Body of pancreas (tissue), 4 donors: ENCODE data around the gene GLTP. TPM values are rescaled to one million over a fixed set of nuclear protein-coding genes. Genes with fewer than 3 reads are reported as not detected.

ENCODE experiments used
- ATAC-seq: fragments of 150-250 bp; one replicate; pipeline ENCODE4 v1.9.1; 2016
- DNase-seq, 4 donors: peaks; one replicate each; pipeline ENCODE4 v3.0.0-alpha.2; 2019
- H3K27ac ChIP-seq, 4 donors: fragments of 200-600 bp; sonication (generic); 1 replicate in 3 of 4; 2 replicates in 1 of 4; pipeline versions ENCODE4 v1.5.1 to v1.6.1; 2016 to 2019; ENCODE audit warnings: mild to moderate bottlenecking in 1 of 4, mixed read lengths in 1 of 4, moderate library complexity in 1 of 4
- H3K27me3 ChIP-seq, 2 donors: fragments of 200-600 bp; sonication (generic); one replicate each; pipeline ENCODE4 v1.6.0; 2016; ENCODE audit warnings: mild to moderate bottlenecking in 1 of 2
- H3K36me3 ChIP-seq, 2 donors: fragments of 200-600 bp; sonication (generic); replicated peaks in 1 of 2; 2 replicates each; pipeline ENCODE4 v1.5.1; 2016; ENCODE audit warnings: low read depth in 2 of 2; ENCODE audit not compliant: insufficient read depth in 1 of 2
- H3K4me1 ChIP-seq: fragments of 200-600 bp; sonication (generic); one replicate; pipeline ENCODE4 v1.6.0; 2016
- H3K4me3 ChIP-seq, 2 donors: fragments of 200-600 bp; sonication (generic); 1 replicate in 1 of 2; 2 replicates in 1 of 2; pipeline ENCODE4 v1.5.1; 2016 to 2019
- H3K9me3 ChIP-seq, 3 donors: fragments of 200-600 bp; sonication (generic); 1 replicate in 2 of 3; 2 replicates in 1 of 3; pipeline ENCODE4 v1.5.1; 2016
- CTCF ChIP-seq, 7 experiments: fragments of 450-650 bp in 4 of 7; fragments of 200-600 bp in 3 of 7; sonication (generic) in 3 of 7; IDR thresholded peaks; one replicate each; pipeline ENCODE4 v1.5.1; 2016 to 2019; ENCODE audit warnings: antibody characterized with exemption in 7 of 7
- POLR2A ChIP-seq, 3 donors: fragments of 450-650 bp; IDR thresholded peaks; one replicate each; pipeline ENCODE4 v1.6.1; 2016; ENCODE audit warnings: antibody characterized with exemption in 3 of 3, mild to moderate bottlenecking in 2 of 3
- WGBS, 2 donors: methylation state at CpG; one replicate each; pipeline ENCODE4 v1.1.5; 2017; 5-methylcytosine and 5-hydroxymethylcytosine counted together
- intact Hi-C: fragments of 100-400 bp; cut with DNase I; formaldehyde crosslinking; loops from one replicate; pipeline ENCODE4 v1.15.1; 2023
- total RNA-seq, 2 donors: library from RNA; depleted of rRNA; stranded (reverse); fragments of >200 nt; gene quantifications; one replicate each; pipeline ENCODE4 v1.1.0, GENCODE V29; 2016

GLTP gene
- total RNA-seq, 2 donors from 2014 or later: 21.1 to 27.8 TPM

- no peaks in the 10 kb centered on the region for H3K27me3 ChIP-seq
- H3K36me3 ChIP-seq: no peaks in the 10 kb centered on the region
- WGBS, 2 donors: 62 to 75% methylated on average over 16 to 19 of the region's 19 CpGs
- intact Hi-C loops: no loop called here
- ATAC-seq (no peak), DNase-seq (peak in 3 of 4 donors; percentile 18 to 75 (median 19))
- H3K4me1 ChIP-seq: peaks cover 44% of the 10 kb centered on the region
- no peaks in the 10 kb centered on the region for H3K9me3 ChIP-seq
- no peak for TF ChIP-seq CTCF (IDR thresholded peaks at IDR 0.05)
- no peak for TF ChIP-seq POLR2A (IDR thresholded peaks at IDR 0.05)
- H3K27ac ChIP-seq: peak overlapping the region in 2 of 4 donors; percentile 27 to 60
- no peak overlapping the region for H3K4me3 ChIP-seq
Observed at GRCh38 chr12:109827566-109828550, 52.5 kb downstream of the GLTP start.

- no peaks in the 10 kb centered on the region for H3K27me3 ChIP-seq
- H3K27ac ChIP-seq: no peak overlapping the region
- H3K9me3 ChIP-seq: no peaks in the 10 kb centered on the region
- H3K4me1 ChIP-seq: peaks cover 46% of the 10 kb centered on the region
- DNase-seq: no peak
- H3K4me3 ChIP-seq: no peak overlapping the region
- no peak for TF ChIP-seq POLR2A (IDR thresholded peaks at IDR 0.05)
- TF ChIP-seq CTCF (IDR thresholded peaks at IDR 0.05): no peak
- H3K36me3 ChIP-seq: no peaks in the 10 kb centered on the region
- WGBS, 2 donors: 85 to 92% methylated on average over 3 of the region's 3 CpGs
- no peak for ATAC-seq
- intact Hi-C loops: no loop called here
Observed at GRCh38 chr12:109827080-109827479, 53.3 kb downstream of the GLTP start.

GRCh38 chr12:109824731-109825130, 55.6 kb downstream of the GLTP start:
- TF ChIP-seq POLR2A (IDR thresholded peaks at IDR 0.05): no peak
- TF ChIP-seq CTCF (IDR thresholded peaks at IDR 0.05): no peak
- intact Hi-C loops: no loop called here
- H3K27me3 ChIP-seq: no peaks in the 10 kb centered on the region
- no peak overlapping the region for H3K4me3 ChIP-seq
- H3K4me1 ChIP-seq: peaks cover 28% of the 10 kb centered on the region
- WGBS, 2 donors: 82 to 88% methylated on average over 8 of the region's 8 CpGs
- H3K27ac ChIP-seq: no peak overlapping the region
- DNase-seq: no peak
- ATAC-seq: no peak
- H3K36me3 ChIP-seq: no peaks in the 10 kb centered on the region
- H3K9me3 ChIP-seq: no peaks in the 10 kb centered on the region

GRCh38 chr12:109822951-109823411, 57.4 kb downstream of the GLTP start:
- TF ChIP-seq CTCF (IDR thresholded peaks at IDR 0.05): peak in 1 of 7 experiments; percentile 13
- peak in 1 of 3 donors; percentile 41 for TF ChIP-seq POLR2A (IDR thresholded peaks at IDR 0.05)
- ATAC-seq: peak; percentile 92
- intact Hi-C loops: no loop called here
- H3K4me3 ChIP-seq: no peak overlapping the region
- no peaks in the 10 kb centered on the region for H3K36me3 ChIP-seq
- peak; percentile 79 to 95 (median 89) for DNase-seq
- peak overlapping the region; percentile 64 to 80 (median 76) for H3K27ac ChIP-seq
- peaks cover 22% of the 10 kb centered on the region for H3K4me1 ChIP-seq
- H3K27me3 ChIP-seq: no peaks in the 10 kb centered on the region
- no peaks in the 10 kb centered on the region for H3K9me3 ChIP-seq
- WGBS, 2 donors: 2 to 16% methylated on average over 5 to 15 of the region's 15 CpGs
